DND-41 (cell line): ENCODE results near the gene THSD4.

Experiments
- EZH2 ChIP-seq: IDR thresholded peaks from 3 replicates; pipeline ENCODE4 v1.6.1; 2012; ENCODE audit warnings: borderline replicate concordance, low read depth, mild to moderate bottlenecking, moderate library complexity, low read length, inconsistent platforms; ENCODE audit not compliant: severe bottlenecking
- TF ChIP-seq, protein P1 (sequence below): IDR thresholded peaks from 2 replicates; pipeline ENCODE4 v1.5.1; 2012; ENCODE audit warnings: borderline replicate concordance, low read length, moderate library complexity, mild to moderate bottlenecking; ENCODE audit not compliant: poor library complexity, severe bottlenecking; ENCODE audit errors: extremely low read depth

DNA sequence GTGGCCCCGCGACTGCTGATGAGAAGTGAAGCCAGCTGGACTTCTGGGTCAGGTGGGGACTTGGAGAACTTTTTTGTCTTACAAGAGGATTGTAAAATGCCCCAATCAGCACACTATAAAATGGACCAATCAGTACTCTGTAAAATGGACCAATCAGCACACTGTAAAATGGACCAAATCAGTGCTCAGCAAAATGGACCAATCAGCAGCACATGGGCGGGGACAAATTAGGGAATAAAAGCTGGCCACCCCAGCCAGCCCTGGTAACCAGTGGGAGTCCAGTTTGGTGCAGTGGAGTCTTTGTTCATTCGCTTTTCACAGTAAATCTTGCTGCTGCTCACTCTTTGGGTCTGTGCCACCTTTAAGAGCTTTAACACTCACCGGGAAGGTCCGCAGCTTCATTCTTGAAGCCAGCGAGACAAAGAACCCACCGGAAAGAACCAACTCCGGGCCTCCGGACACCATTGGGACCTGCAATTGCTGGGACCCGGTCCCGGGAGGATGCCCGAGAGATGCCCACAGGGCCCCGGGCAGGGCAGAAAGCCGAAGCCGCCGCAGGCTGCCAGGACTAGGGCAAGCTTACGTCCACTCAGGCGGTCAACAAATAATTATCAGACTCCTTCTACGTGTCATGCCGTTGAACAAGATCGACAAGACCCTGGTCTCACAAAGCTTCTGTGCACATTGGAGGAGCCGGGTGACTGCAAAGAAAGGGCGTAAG, 686.8 kb downstream of the THSD4 start:
- TF ChIP-seq, protein P1, sequence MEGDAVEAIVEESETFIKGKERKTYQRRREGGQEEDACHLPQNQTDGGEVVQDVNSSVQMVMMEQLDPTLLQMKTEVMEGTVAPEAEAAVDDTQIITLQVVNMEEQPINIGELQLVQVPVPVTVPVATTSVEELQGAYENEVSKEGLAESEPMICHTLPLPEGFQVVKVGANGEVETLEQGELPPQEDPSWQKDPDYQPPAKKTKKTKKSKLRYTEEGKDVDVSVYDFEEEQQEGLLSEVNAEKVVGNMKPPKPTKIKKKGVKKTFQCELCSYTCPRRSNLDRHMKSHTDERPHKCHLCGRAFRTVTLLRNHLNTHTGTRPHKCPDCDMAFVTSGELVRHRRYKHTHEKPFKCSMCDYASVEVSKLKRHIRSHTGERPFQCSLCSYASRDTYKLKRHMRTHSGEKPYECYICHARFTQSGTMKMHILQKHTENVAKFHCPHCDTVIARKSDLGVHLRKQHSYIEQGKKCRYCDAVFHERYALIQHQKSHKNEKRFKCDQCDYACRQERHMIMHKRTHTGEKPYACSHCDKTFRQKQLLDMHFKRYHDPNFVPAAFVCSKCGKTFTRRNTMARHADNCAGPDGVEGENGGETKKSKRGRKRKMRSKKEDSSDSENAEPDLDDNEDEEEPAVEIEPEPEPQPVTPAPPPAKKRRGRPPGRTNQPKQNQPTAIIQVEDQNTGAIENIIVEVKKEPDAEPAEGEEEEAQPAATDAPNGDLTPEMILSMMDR, result no peak
- TF ChIP-seq EZH2, result no peak
